SHP77 treated with DMSO at 0.1 percent for 48 hours (cell line): ENCODE data around the gene TKT.
"Not testable (repeated sequence)": the region's sequence is repeated elsewhere in the genome, so short reads cannot be mapped to it uniquely, and the experiment has no call there.

Experiments used
- DNase-seq: peaks from one replicate; lab custom pipeline; 2025; lab: John Stamatoyannopoulos, UW

Gene TKT

GRCh38 chr3:53260286-53260785 lies 4.5 kb upstream of the TKT start:
- no peak for DNase-seq

GRCh38 chr3:53259427-53260259 lies 3.8 kb upstream of the TKT start:
- no peak for DNase-seq

- no peak for DNase-seq
Observed at GRCh38 chr3:53258600-53259426, 3.0 kb upstream of the TKT start.

- no peak for DNase-seq
Observed at GRCh38 chr3:53257465-53257864, 1.6 kb upstream of the TKT start.

GRCh38 chr3:53256704-53257055 lies 858 bp upstream of the TKT start:
- no peak for DNase-seq

- DNase-seq, result no peak
Observed at GRCh38 chr3:53255423-53255774, 423 bp downstream of the TKT start.

- no peak for DNase-seq
Observed at GRCh38 chr3:53254509-53255422, 1.1 kb downstream of the TKT start.

- no peak for DNase-seq
Observed at GRCh38 chr3:53253707-53254508, 1.9 kb downstream of the TKT start.

- DNase-seq, result not testable (repeated sequence)
Observed at GRCh38 chr3:53252947-53253322, 2.9 kb downstream of the TKT start.

- DNase-seq, result no peak
Observed at GRCh38 chr3:53252096-53252946, 3.5 kb downstream of the TKT start.

- no peak for DNase-seq
Observed at GRCh38 chr3:53250881-53251605, 4.8 kb downstream of the TKT start.

GRCh38 chr3:53250453-53250852 lies 5.4 kb downstream of the TKT start:
- DNase-seq, result no peak

GRCh38 chr3:53248161-53248560 lies 7.7 kb downstream of the TKT start:
- no peak for DNase-seq

GRCh38 chr3:53247619-53248018 lies 8.2 kb downstream of the TKT start:
- no peak for DNase-seq

GRCh38 chr3:53244271-53244670 lies 11.6 kb downstream of the TKT start:
- no peak for DNase-seq

- no peak for DNase-seq
Observed at GRCh38 chr3:53243785-53244184, 12.0 kb downstream of the TKT start.

GRCh38 chr3:53243165-53243564 lies 12.7 kb downstream of the TKT start:
- no peak for DNase-seq

GRCh38 chr3:53242642-53243041 lies 13.2 kb downstream of the TKT start:
- DNase-seq, result no peak

- DNase-seq, result no peak
Observed at GRCh38 chr3:53242155-53242554, 13.7 kb downstream of the TKT start.
